Mesenchymal stem cell (in vitro differentiated cells and primary cell): ENCODE results near the gene EDDM3A.

ENCODE experiments used
- DNase-seq: peaks from one replicate; pipeline ENCODE4 v3.0.0-alpha.2; 2013
- H2AFZ ChIP-seq: one replicate; pipeline ENCODE4 v1.6.1; 2013; ENCODE audit warnings: low read depth, mild to moderate bottlenecking, control low read depth, inconsistent platforms, low read length, moderate library complexity
- H2AK5ac ChIP-seq: 2 replicates; pipeline ENCODE4 v1.6.1; 2013; ENCODE audit warnings: low read length, moderate library complexity, mild to moderate bottlenecking, inconsistent platforms; ENCODE audit not compliant: severe bottlenecking
- H2BK120ac ChIP-seq: one replicate; pipeline ENCODE4 v1.6.1; 2013; ENCODE audit warnings: low read depth, mild to moderate bottlenecking, inconsistent platforms, low read length, moderate library complexity
- H2BK12ac ChIP-seq, 2 experiments: one replicate each; pipeline ENCODE4 v1.6.1; 2013; ENCODE audit warnings: inconsistent platforms in 2 of 2, low read length in 2 of 2, mild to moderate bottlenecking in 2 of 2, moderate library complexity in 2 of 2, control low read depth in 1 of 2
- H2BK15ac ChIP-seq: one replicate; pipeline ENCODE4 v1.6.1; 2013; ENCODE audit warnings: mild to moderate bottlenecking, low read depth, inconsistent platforms; ENCODE audit not compliant: poor library complexity, severe bottlenecking
- H2BK5ac ChIP-seq: 2 replicates; pipeline ENCODE4 v1.6.1; 2013; ENCODE audit warnings: low read depth, mild to moderate bottlenecking, low read length, control low read depth, inconsistent platforms; ENCODE audit not compliant: poor library complexity, severe bottlenecking
- H3K14ac ChIP-seq, 2 experiments: one replicate each; pipeline ENCODE4 v1.6.1; 2013; ENCODE audit warnings: inconsistent platforms in 2 of 2, low read length in 2 of 2, control low read depth in 1 of 2, mild to moderate bottlenecking in 1 of 2, moderate library complexity in 1 of 2
- H3K18ac ChIP-seq, 2 experiments: one replicate each; pipeline ENCODE4 v1.6.1; 2013; ENCODE audit warnings: inconsistent platforms in 2 of 2, low read length in 2 of 2, control low read depth in 1 of 2, low read depth in 1 of 2, mild to moderate bottlenecking in 1 of 2
- H3K23ac ChIP-seq, 2 experiments: one replicate each; pipeline ENCODE4 v1.6.1; 2013; ENCODE audit warnings: inconsistent platforms in 2 of 2, low read length in 2 of 2, mild to moderate bottlenecking in 2 of 2, moderate library complexity in 2 of 2, control low read depth in 1 of 2
- H3K27ac ChIP-seq: 2 replicates; pipeline ENCODE4 v1.5.1; 2013; ENCODE audit warnings: mild to moderate bottlenecking, moderate library complexity, low read length, control low read depth, inconsistent platforms; ENCODE audit not compliant: poor library complexity, severe bottlenecking
- H3K27me3 ChIP-seq, 2 experiments: 2 replicates each; pipeline versions ENCODE4 v1.6.1 to v1.7.0; 2013; ENCODE audit warnings: low read length in 2 of 2, mild to moderate bottlenecking in 2 of 2, moderate library complexity in 2 of 2, control low read depth in 1 of 2, inconsistent platforms in 1 of 2; ENCODE audit not compliant: control insufficient read depth in 1 of 2, insufficient read depth in 1 of 2
- H3K36me3 ChIP-seq, 2 experiments: 2 replicates each; pipeline versions ENCODE4 v1.6.1 to v1.7.0; 2013; ENCODE audit warnings: low read length in 2 of 2, control low read depth in 1 of 2, inconsistent platforms in 1 of 2, low read depth in 1 of 2, mild to moderate bottlenecking in 1 of 2; ENCODE audit not compliant: insufficient read depth in 2 of 2, control insufficient read depth in 1 of 2
- H3K4ac ChIP-seq, 2 experiments: one replicate each; pipeline ENCODE4 v1.6.1; 2013; ENCODE audit warnings: inconsistent platforms in 2 of 2, low read length in 2 of 2, mild to moderate bottlenecking in 2 of 2, moderate library complexity in 2 of 2, control low read depth in 1 of 2, low read depth in 1 of 2
- H3K4me1 ChIP-seq: 2 replicates; pipeline ENCODE4 v1.6.1; 2013; ENCODE audit warnings: low read depth, low read length, control low read depth; ENCODE audit not compliant: control insufficient read depth, insufficient read depth
- H3K4me2 ChIP-seq: 2 replicates; pipeline ENCODE4 v1.6.1; 2013; ENCODE audit warnings: low read length, mild to moderate bottlenecking, inconsistent platforms; ENCODE audit not compliant: poor library complexity, severe bottlenecking
- H3K4me3 ChIP-seq, 2 experiments: 2 replicates each; pipeline versions ENCODE4 v1.5.1 to v1.7.0; 2013; ENCODE audit warnings: low read length in 2 of 2, mild to moderate bottlenecking in 2 of 2, control low read depth in 1 of 2, low read depth in 1 of 2; ENCODE audit not compliant: insufficient read depth in 1 of 2
- H3K79me1 ChIP-seq: replicated peaks from 2 replicates; pipeline ENCODE4 v1.6.1; 2013; ENCODE audit warnings: mild to moderate bottlenecking, control low read depth, low read length, inconsistent platforms; ENCODE audit not compliant: poor library complexity, severe bottlenecking
- H3K9ac ChIP-seq: 2 replicates; pipeline ENCODE4 v1.7.0; 2013; ENCODE audit warnings: mild to moderate bottlenecking, low read length, moderate library complexity
- H3K9me3 ChIP-seq: 2 replicates; pipeline ENCODE4 v1.7.0; 2013; ENCODE audit warnings: mild to moderate bottlenecking, low read length; ENCODE audit not compliant: control insufficient read depth
- H4K8ac ChIP-seq: one replicate; pipeline ENCODE4 v1.6.1; 2013; ENCODE audit warnings: inconsistent platforms, mild to moderate bottlenecking, low read length, moderate library complexity
- H4K91ac ChIP-seq: one replicate; pipeline ENCODE4 v1.6.1; 2013; ENCODE audit warnings: mild to moderate bottlenecking, low read length, inconsistent platforms
- WGBS: methylation state at CpG from one replicate; pipeline ENCODE4 v1.1.7; 2013; ENCODE audit warnings: mixed read lengths; 5-methylcytosine and 5-hydroxymethylcytosine counted together

EDDM3A gene

GRCh38 chr14:20714593-20715250 is 31.0 kb upstream of the EDDM3A start:
- H2BK5ac ChIP-seq = no peak overlapping the region
- no peak for DNase-seq
- H3K79me1 ChIP-seq = no peaks in the 10 kb centered on the region
- no peaks in the 10 kb centered on the region for H3K9me3 ChIP-seq
- H4K8ac ChIP-seq = no peak overlapping the region
- H2AFZ ChIP-seq = no peak overlapping the region
- H3K9ac ChIP-seq = no peak overlapping the region
- H3K4me1 ChIP-seq = no peaks in the 10 kb centered on the region
- H2BK15ac ChIP-seq = no peak overlapping the region
- no peak overlapping the region for H3K4me3 ChIP-seq
- no peak overlapping the region for H3K4ac ChIP-seq
- no peak overlapping the region for H3K4me2 ChIP-seq
- H2AK5ac ChIP-seq = no peak overlapping the region
- no peaks in the 10 kb centered on the region for H3K36me3 ChIP-seq
- no peak overlapping the region for H3K23ac ChIP-seq
- no peak overlapping the region for H3K18ac ChIP-seq
- H2BK12ac ChIP-seq = no peak overlapping the region
- no peak overlapping the region for H4K91ac ChIP-seq
- peaks cover 10 to 53% of the 10 kb centered on the region in 2 experiments for H3K27me3 ChIP-seq
- 70% methylated on average over 4 of the region's 4 CpGs for WGBS
- no peak overlapping the region for H3K14ac ChIP-seq
- H3K27ac ChIP-seq = no peak overlapping the region
- H2BK120ac ChIP-seq = no peak overlapping the region

GRCh38 chr14:20719777-20720176 is 25.9 kb upstream of the EDDM3A start:
- peaks cover 0 to 45% of the 10 kb centered on the region in 2 experiments for H3K27me3 ChIP-seq
- H2AFZ ChIP-seq = no peak overlapping the region
- no peak overlapping the region for H2BK5ac ChIP-seq
- no peak overlapping the region for H3K4me2 ChIP-seq
- H3K9me3 ChIP-seq = no peaks in the 10 kb centered on the region
- H4K8ac ChIP-seq = no peak overlapping the region
- no peak overlapping the region for H3K4ac ChIP-seq
- no peak overlapping the region for H4K91ac ChIP-seq
- H3K79me1 ChIP-seq = no peaks in the 10 kb centered on the region
- WGBS = 72% methylated on average over 4 of the region's 4 CpGs
- no peak overlapping the region for H3K18ac ChIP-seq
- no peak overlapping the region for H2BK120ac ChIP-seq
- no peak overlapping the region for H3K4me3 ChIP-seq
- no peak overlapping the region for H3K9ac ChIP-seq
- H3K14ac ChIP-seq = no peak overlapping the region
- H3K4me1 ChIP-seq = no peaks in the 10 kb centered on the region
- no peak overlapping the region for H3K27ac ChIP-seq
- no peaks in the 10 kb centered on the region for H3K36me3 ChIP-seq
- H2BK12ac ChIP-seq = no peak overlapping the region
- H3K23ac ChIP-seq = no peak overlapping the region
- no peak overlapping the region for H2BK15ac ChIP-seq
- H2AK5ac ChIP-seq = no peak overlapping the region
- no peak for DNase-seq

DNA sequence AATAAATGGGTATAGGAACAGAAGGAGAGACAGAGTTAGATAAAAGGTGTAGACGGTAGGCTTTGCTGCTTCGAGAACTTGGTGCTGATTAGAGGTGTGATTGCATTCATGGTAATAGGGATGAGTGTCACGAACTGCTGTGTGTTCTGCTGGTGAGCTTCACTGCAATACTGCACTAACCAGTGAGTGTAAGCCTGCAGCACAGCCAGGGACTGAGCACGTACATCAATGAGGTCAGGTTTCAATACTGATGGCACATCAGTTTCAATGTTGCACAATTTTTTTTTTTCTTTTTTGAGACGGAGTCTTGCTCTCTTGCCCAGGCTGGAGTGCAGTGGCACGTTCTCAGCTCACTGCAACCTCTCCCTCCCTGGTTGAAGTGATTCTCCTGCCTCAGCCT is 24.9 kb upstream of the EDDM3A start:
- H3K23ac ChIP-seq = no peak overlapping the region
- 72% methylated on average over 6 of the region's 6 CpGs for whole genome bisulfite sequencing

DNA sequence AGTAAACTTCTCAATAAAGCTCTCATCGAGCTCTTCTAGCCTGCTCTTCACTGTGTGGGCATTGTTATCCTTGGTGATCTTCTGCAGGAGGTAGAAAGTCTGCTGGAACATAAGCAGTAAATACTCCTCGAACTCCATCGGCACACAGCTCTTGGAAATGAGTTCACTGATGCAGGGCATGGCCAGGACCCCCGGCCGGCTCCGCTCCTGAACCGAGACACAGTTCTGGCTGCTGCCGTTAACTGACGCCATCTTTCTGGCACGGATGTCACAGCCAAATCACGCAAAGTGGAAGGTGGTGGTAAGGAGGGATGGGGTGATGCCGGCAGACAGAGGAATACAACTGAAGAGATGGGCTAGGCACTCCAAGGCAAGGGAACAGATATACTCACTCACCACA is 23.7 kb upstream of the EDDM3A start:
- H2BK120ac ChIP-seq = no peak overlapping the region
- no peak overlapping the region for H2AFZ ChIP-seq
- H2BK12ac ChIP-seq = no peak overlapping the region
- no peaks in the 10 kb centered on the region for H3K9me3 ChIP-seq
- no peak overlapping the region for H2AK5ac ChIP-seq
- 92% methylated on average over 7 of the region's 12 CpGs for WGBS
- H3K36me3 ChIP-seq = no peaks in the 10 kb centered on the region
- no peaks in the 10 kb centered on the region for H3K4me1 ChIP-seq
- H3K4ac ChIP-seq = no peak overlapping the region
- H3K9ac ChIP-seq = no peak overlapping the region
- no peak overlapping the region for H3K27ac ChIP-seq
- H3K18ac ChIP-seq = no peak overlapping the region
- H3K23ac ChIP-seq = no peak overlapping the region
- DNase-seq = no peak
- H2BK15ac ChIP-seq = no peak overlapping the region
- no peaks in the 10 kb centered on the region for H3K79me1 ChIP-seq
- no peak overlapping the region for H3K14ac ChIP-seq
- H4K91ac ChIP-seq = no peak overlapping the region
- H3K4me2 ChIP-seq = no peak overlapping the region
- H2BK5ac ChIP-seq = no peak overlapping the region
- H3K4me3 ChIP-seq = no peak overlapping the region
- H4K8ac ChIP-seq = no peak overlapping the region
- H3K27me3 ChIP-seq = peaks cover 0 to 48% of the 10 kb centered on the region in 2 experiments

More for the DNA sequence above, 24.9 kb upstream of the EDDM3A start:
- Histone ChIP-seq H2AFZ (no peak overlapping the region), H2BK12ac (no peak overlapping the region), H3K36me3 (no peaks in the 10 kb centered on the region), H3K27ac (no peak overlapping the region), H3K4ac (no peak overlapping the region), H3K9me3 (no peaks in the 10 kb centered on the region), H2BK15ac (no peak overlapping the region), H3K18ac (no peak overlapping the region), H3K4me2 (no peak overlapping the region), H3K9ac (no peak overlapping the region), H4K8ac (no peak overlapping the region), H3K4me1 (no peaks in the 10 kb centered on the region), H2BK120ac (no peak overlapping the region), H3K4me3 (no peak overlapping the region), H4K91ac (no peak overlapping the region), H2AK5ac (no peak overlapping the region), H3K27me3 (peaks cover 0 to 50% of the 10 kb centered on the region in 2 experiments), H2BK5ac (no peak overlapping the region), H3K79me1 (no peaks in the 10 kb centered on the region), H3K14ac (no peak overlapping the region)
- no peak for DNase-seq
